ENCODE data around the gene DGKQ. TPM values are rescaled to one million over a fixed set of nuclear protein-coding genes. Genes with fewer than 3 reads are reported as not detected.

The DGKQ gene
- total and polyA plus RNA-seq, 9 of the 15 experiments (the other 6 are each of a cell fraction or from before 2014, with no cell fraction given), result 0.17 to 22.0 (median 5.6) TPM

- FAIRE-seq (no peak), ATAC-seq (no peak), DNase-seq (ENCODE audit: extremely low read depth in 1 of 4, low spot score in 3 of 4) (no peak)
- Histone ChIP-seq H3K4me3 (peak overlapping the region; percentile 99), H3K79me2 (ENCODE audit: control insufficient read depth, insufficient read depth, low read length) (peaks cover 70% of the 10 kb centered on the region), H3K4me1 (replicated peaks in 1 of 2; ENCODE audit: control insufficient read depth in 2 of 2, insufficient read depth in 2 of 2, low read length in 2 of 2) (peaks cover 16 to 26% of the 10 kb centered on the region in 2 experiments), H3K36me3 (ENCODE audit: control insufficient read depth, insufficient read depth, low read length) (peaks cover 17% of the 10 kb centered on the region; the same call in 2 of the 3 replicates), H4K20me1 (replicated peaks; ENCODE audit: control insufficient read depth, insufficient read depth, low read length) (peaks cover 33% of the 10 kb centered on the region; the same call in 1 of the 2 replicates), H3K27me3 (ENCODE audit: control insufficient read depth in 2 of 2, insufficient read depth in 2 of 2, low read length in 2 of 2) (no peaks in the 10 kb centered on the region), H3K9me1 (ENCODE audit: control insufficient read depth, insufficient read depth, low read length) (no peaks in the 10 kb centered on the region), H3K27ac (ENCODE audit: extremely low read depth, low read depth, low read length) (no peak overlapping the region), H3K9me3 (replicated peaks; ENCODE audit: control insufficient read depth, insufficient read depth, low read depth, low read length) (no peaks in the 10 kb centered on the region), H2AFZ (ENCODE audit: low read depth, low read length) (no peak overlapping the region), H3K9ac (ENCODE audit: insufficient read depth in 1 of 2, low read depth in 2 of 2, low read length in 2 of 2) (0 out of 4 replicates have a peak overlapping the region, but pooled peaks have one; percentile 8 to 88), H3K4me2 (ENCODE audit: insufficient read depth, low read length) (peak overlapping the region; percentile 92)
- TF ChIP-seq TGIF2 (CRISPR knock-in tag; IDR thresholded peaks at IDR 0.05), result no peak
- peak; percentile 76 to 82 for TF ChIP-seq FOXA3 (CRISPR knock-in tag; conservative IDR thresholded peaks at IDR 0.05 in 1 of 2, IDR thresholded peaks at IDR 0.05 in 1 of 2)
- TF ChIP-seq ZBTB33 (CRISPR knock-in tag; IDR thresholded peaks at IDR 0.05), result no peak
- CTCF ChIA-PET (ENCODE audit: low intra/inter-chr PET ratio), result no interaction called here
- BruUV-seq (replicated peaks), result no TSS peak
- POLR2A ChIA-PET, result interaction anchor here (0.6 to 2.1 kb wide), 6 partner anchors 9 to 148 kb away, joined by 3 to 6 read pairs (median 3); no protein-coding TSS in a partner anchor
- in situ Hi-C loops (cut with MboI), result no loop called here
- WGBS (ENCODE audit: insufficient coverage, low coverage, missing lambda C conversion rate), result 35% methylated on average over 2 of the region's 3 CpGs
- intact Hi-C loops (cut with micrococcal nuclease), result loop anchor here (2.0 kb wide), 1 partner anchor 43 kb away; the partner anchor contains the start of gene DGKQ
These were observed 43.3 kb downstream of the DGKQ start for GRCh38 chr4:930028-930551.
